Hematopoietic multipotent progenitor cell treated with erythropoietin and hydrocortisone succinate and interleukin-3 and kit ligand, for 17 days (in vitro differentiated cells): Measurements from ENCODE around the gene EDIL3.

Source experiments
- DNase-seq: peaks from one replicate; pipeline ENCODE4 v3.0.0-alpha.2; 2015; ENCODE audit warnings: low spot score

EDIL3 gene

GRCh38 chr5:83900306-83900705 is 484.4 kb downstream of the EDIL3 start:
- DNase-seq = no peak

GRCh38 chr5:83899326-83899970 is 485.2 kb downstream of the EDIL3 start:
- DNase-seq = no peak

- no peak for DNase-seq
These were observed 488.8 kb downstream of the EDIL3 start for GRCh38 chr5:83895860-83896259.

GRCh38 chr5:83891261-83891660 is 493.4 kb downstream of the EDIL3 start:
- no peak for DNase-seq
